H1 (cell line): ENCODE data around the gene ANXA4. TPM values are rescaled to one million over a fixed set of nuclear protein-coding genes. Genes with fewer than 3 reads are reported as not detected.

Experiments
- CTCF ChIA-PET: fragments of 300-600 bp; sonication (Branson Sonifier 250); formaldehyde crosslinking; loops from one replicate; lab custom pipeline; 2021; ENCODE audit not compliant: partially characterized antibody; lab: Charles Lee
- POLR2A ChIA-PET: fragments of 300-600 bp; sonication (Branson Sonifier 250); formaldehyde crosslinking; loops from one replicate; lab custom pipeline; 2021; ENCODE audit warnings: inconsistent platforms; ENCODE audit not compliant: partially characterized antibody; lab: Charles Lee
- DNase-seq, 2 experiments: peaks; one replicate each; pipeline versions ENCODE4 v3.0.0 to v3.0.0-alpha.2; 2010 to 2022; ENCODE audit warnings: low spot score in 2 of 2, low read depth in 1 of 2, mixed read lengths in 1 of 2
- FAIRE-seq: peaks from 2 replicates; lab custom pipeline; 2011; peaks lifted over from hg19 to GRCh38; lab: Jason Lieb, UNC
- H2AFZ ChIP-seq: 2 replicates; pipeline ENCODE4 v1.8.1; 2012; ENCODE audit warnings: low read length, inconsistent platforms
- H2AK5ac ChIP-seq: 2 replicates; pipeline ENCODE4 v1.6.1; 2013; ENCODE audit warnings: low read depth, low read length
- H2BK120ac ChIP-seq: replicated peaks from 2 replicates; pipeline ENCODE3; 2013; ENCODE audit warnings: low read depth, low read length, inconsistent platforms
- H2BK12ac ChIP-seq: 2 replicates; pipeline ENCODE4 v1.6.1; 2013; ENCODE audit warnings: low read depth, low read length
- H2BK15ac ChIP-seq: 2 replicates; pipeline ENCODE4 v1.6.1; 2013; ENCODE audit warnings: low read length
- H2BK20ac ChIP-seq: 2 replicates; pipeline ENCODE4 v1.6.1; 2013; ENCODE audit warnings: low read length
- H2BK5ac ChIP-seq: 2 replicates; pipeline ENCODE4 v1.6.1; 2013; ENCODE audit warnings: low read depth, low read length
- H3K14ac ChIP-seq: 2 replicates; pipeline ENCODE4 v1.6.1; 2013; ENCODE audit warnings: inconsistent platforms; ENCODE audit not compliant: insufficient read length
- H3K18ac ChIP-seq: 2 replicates; pipeline ENCODE4 v1.6.1; 2013; ENCODE audit warnings: low read length; ENCODE audit errors: extremely low read depth
- H3K23ac ChIP-seq: 2 replicates; pipeline ENCODE4 v1.6.1; 2013; ENCODE audit warnings: inconsistent platforms; ENCODE audit not compliant: insufficient read length
- H3K23me2 ChIP-seq: 2 replicates; pipeline ENCODE4 v1.6.1; 2013; ENCODE audit warnings: low read depth, low read length
- H3K27ac ChIP-seq: 2 replicates; pipeline ENCODE4 v1.6.1; 2011; ENCODE audit warnings: low read depth, low read length, inconsistent platforms
- H3K27me3 ChIP-seq, 4 experiments: replicated peaks in 1 of 4; 1 replicate in 1 of 4; 2 replicates in 3 of 4; pipeline versions ENCODE4 v1.6.1 to v1.8.1; 2011 to 2013; ENCODE audit warnings: low read length in 3 of 4, mild to moderate bottlenecking in 3 of 4, inconsistent platforms in 2 of 4, mixed read lengths in 2 of 4, moderate library complexity in 1 of 4; ENCODE audit not compliant: control insufficient read depth in 3 of 4, insufficient read depth in 3 of 4; ENCODE audit errors: extremely low read depth in 1 of 4
- H3K36me3 ChIP-seq, 4 experiments: 2 replicates each; pipeline versions ENCODE4 v1.6.1 to v1.8.1; 2011 to 2013; ENCODE audit warnings: mild to moderate bottlenecking in 4 of 4, low read length in 3 of 4, moderate library complexity in 2 of 4, control low read depth in 1 of 4, inconsistent platforms in 1 of 4; ENCODE audit not compliant: insufficient read depth in 4 of 4, control insufficient read depth in 2 of 4
- H3K4ac ChIP-seq: replicated peaks from 2 replicates; pipeline ENCODE3; 2013; ENCODE audit warnings: low read length, low read depth, mixed read lengths, inconsistent platforms; ENCODE audit not compliant: insufficient read length
- H3K4me1 ChIP-seq, 4 experiments: replicated peaks in 1 of 4; 1 replicate in 1 of 4; 2 replicates in 3 of 4; pipeline versions ENCODE4 v1.6.1 to v1.8.1; 2011 to 2013; ENCODE audit warnings: low read length in 3 of 4, inconsistent platforms in 2 of 4, mixed read lengths in 1 of 4; ENCODE audit not compliant: insufficient read depth in 4 of 4, control insufficient read depth in 3 of 4
- H3K4me2 ChIP-seq, 2 experiments: 2 replicates each; pipeline versions ENCODE4 v1.6.1 to v1.8.1; 2011 to 2013; ENCODE audit warnings: low read depth in 2 of 2, low read length in 2 of 2, control low read depth in 1 of 2, inconsistent platforms in 1 of 2, mild to moderate bottlenecking in 1 of 2; ENCODE audit not compliant: insufficient read depth in 1 of 2
- H3K4me3 ChIP-seq, 4 experiments: fragments of 200-600, 300-600 bp in 1 of 4; sonication (generic), shearing (Covaris generic), sonication (Bioruptor Twin) in 1 of 4; 2 replicates each; pipeline versions ENCODE4 v1.5.1 to v1.8.1; 2011 to 2016; ENCODE audit warnings: low read length in 4 of 4, low read depth in 3 of 4, control low read depth in 2 of 4, inconsistent platforms in 2 of 4, mild to moderate bottlenecking in 2 of 4, mixed read lengths in 1 of 4, moderate library complexity in 1 of 4; ENCODE audit not compliant: insufficient read depth in 2 of 4; ENCODE audit errors: extremely low read depth in 1 of 4
- H3K56ac ChIP-seq: replicated peaks from 2 replicates; pipeline ENCODE3; 2013; ENCODE audit warnings: low read depth, mild to moderate bottlenecking, mixed read lengths, low read length, inconsistent platforms; ENCODE audit not compliant: insufficient read length
- H3K79me1 ChIP-seq: 2 replicates; pipeline ENCODE4 v1.6.1; 2013; ENCODE audit warnings: low read depth, low read length, control low read depth
- H3K79me2 ChIP-seq, 2 experiments: 2 replicates each; pipeline versions ENCODE4 v1.6.1 to v1.8.1; 2012 to 2013; ENCODE audit warnings: low read length in 2 of 2, mild to moderate bottlenecking in 2 of 2, inconsistent platforms in 1 of 2; ENCODE audit not compliant: insufficient read depth in 2 of 2, control insufficient read depth in 1 of 2
- H3K9ac ChIP-seq, 4 experiments: replicated peaks in 1 of 4; 1 replicate in 1 of 4; 2 replicates in 3 of 4; pipeline versions ENCODE4 v1.6.1 to v1.8.1; 2011 to 2013; ENCODE audit warnings: low read depth in 3 of 4, low read length in 3 of 4, control low read depth in 2 of 4, mild to moderate bottlenecking in 2 of 4, moderate library complexity in 2 of 4, inconsistent platforms in 1 of 4; ENCODE audit errors: extremely low read depth in 1 of 4
- H3K9me3 ChIP-seq, 2 experiments: 2 replicates each; pipeline versions ENCODE4 v1.6.1 to v1.8.1; 2012 to 2013; ENCODE audit warnings: mild to moderate bottlenecking in 2 of 2, moderate library complexity in 2 of 2, control low read depth in 1 of 2, inconsistent platforms in 1 of 2, low read depth in 1 of 2, low read length in 1 of 2, mixed read lengths in 1 of 2; ENCODE audit not compliant: insufficient read depth in 2 of 2
- H4K20me1 ChIP-seq, 2 experiments: replicated peaks in 1 of 2; 2 replicates each; pipeline versions ENCODE3 to v1.8.1; 2011 to 2013; ENCODE audit warnings: inconsistent platforms in 2 of 2, low read length in 2 of 2, mild to moderate bottlenecking in 1 of 2; ENCODE audit not compliant: insufficient read depth in 2 of 2, control insufficient read depth in 1 of 2
- H4K5ac ChIP-seq: 2 replicates; pipeline ENCODE4 v1.6.1; 2013; ENCODE audit warnings: low read length, low read depth, mixed read lengths, inconsistent platforms; ENCODE audit not compliant: insufficient read length
- H4K8ac ChIP-seq: 2 replicates; pipeline ENCODE4 v1.8.0; 2013; ENCODE audit warnings: mild to moderate bottlenecking, moderate library complexity, low read length, inconsistent platforms; ENCODE audit not compliant: insufficient read depth; ENCODE audit errors: extremely low read depth
- H4K91ac ChIP-seq: replicated peaks from 2 replicates; pipeline ENCODE3; 2013; ENCODE audit warnings: low read length, mixed read lengths, inconsistent platforms; ENCODE audit not compliant: insufficient read length
- BACH1 ChIP-seq: IDR thresholded peaks from 2 replicates; pipeline ENCODE4 v1.6.1; 2012; ENCODE audit warnings: low read length, improper control_type of control experiment
- CTCF ChIP-seq, 3 experiments: IDR thresholded peaks; 1 replicate in 2 of 3; 2 replicates in 1 of 3; pipeline versions ENCODE4 v1.5.1 to v1.6.1; 2011; ENCODE audit warnings: low read length in 3 of 3, mild to moderate bottlenecking in 3 of 3, inconsistent platforms in 2 of 3, low read depth in 1 of 3, moderate library complexity in 1 of 3; ENCODE audit not compliant: insufficient read depth in 1 of 3; ENCODE audit errors: control extremely low read depth in 1 of 3
- MAFK ChIP-seq: IDR thresholded peaks from 2 replicates; pipeline ENCODE4 v1.6.1; 2012; ENCODE audit warnings: low read depth, mild to moderate bottlenecking, improper control_type of control experiment, low read length
- POLR2A ChIP-seq, 2 experiments: IDR thresholded peaks; 1 replicate in 1 of 2; 2 replicates in 1 of 2; pipeline ENCODE4 v1.6.1; 2011; ENCODE audit warnings: low read depth in 2 of 2, low read length in 2 of 2, mild to moderate bottlenecking in 2 of 2; ENCODE audit errors: control extremely low read depth in 1 of 2
- RAD21 ChIP-seq, 2 experiments: IDR thresholded peaks in 1 of 2; conservative IDR thresholded peaks in 1 of 2; 2 replicates each; pipeline ENCODE4 v1.6.1; 2011; ENCODE audit warnings: low read depth in 2 of 2, low read length in 2 of 2, improper control_type of control experiment in 1 of 2, inconsistent platforms in 1 of 2, mild to moderate bottlenecking in 1 of 2, moderate library complexity in 1 of 2
- SIRT6 ChIP-seq: IDR thresholded peaks from one replicate; pipeline ENCODE4 v1.7.1; 2012; ENCODE audit warnings: low read length, inconsistent platforms
- ZNF274 ChIP-seq: IDR thresholded peaks from 2 replicates; pipeline ENCODE4 v1.7.0; 2012; ENCODE audit warnings: low read length, borderline replicate concordance; ENCODE audit errors: extremely low read depth
- WGBS, 2 experiments: shearing (Covaris generic) in 1 of 2; methylation state at CpG; one replicate each; pipeline versions ENCODE4 v1.1.6 to v1.1.7; 2013 to 2015; ENCODE audit warnings: low lambda C conversion rate in 2 of 2, mixed read lengths in 2 of 2, inconsistent platforms in 1 of 2, low coverage in 1 of 2, missing lambda C conversion rate in 1 of 2; ENCODE audit not compliant: insufficient replicate concordance in 2 of 2, insufficient coverage in 1 of 2, insufficient read length in 1 of 2; ENCODE audit errors: extremely low coverage in 1 of 2, missing lambda C conversion rate in 1 of 2; 5-methylcytosine and 5-hydroxymethylcytosine counted together
- polyA plus RNA-seq, 7 experiments: library from polyadenylated mRNA; depleted of rRNA in 3 of 7; stranded (reverse) in 5 of 7; unstranded in 2 of 7; fragments of >200 nt in 5 of 7; fragments of 200-250 nt in 2 of 7; gene quantifications; 1 replicate in 5 of 7; 2 replicates in 1 of 7; 4 replicates in 1 of 7; pipeline versions ENCODE4 v1.2.1 to v1.2.3, GENCODE V29; 2011 to 2013; ENCODE audit warnings: missing spikeins in 2 of 7, mixed read lengths in 2 of 7
- total RNA-seq: library from RNA; stranded (reverse); fragmentation: NEBNext Ultra II Directional; extraction: Animal tissue kit (Norgen Biotek cat#: 25700); gene quantifications from 2 replicates; pipeline ENCODE4 v1.2.1, GENCODE V29; 2021

Gene ANXA4
- total and polyA plus RNA-seq, 2 of the 8 experiments (the other 6 are each of a cell fraction or from before 2014, with no cell fraction given), result 9.4 to 17.6 TPM

GRCh38 chr2:69816923-69817542 lies 75.1 kb downstream of the ANXA4 start:
- Histone ChIP-seq H3K56ac (no peak overlapping the region), H3K27ac (no peak overlapping the region), H2BK5ac (no peak overlapping the region), H3K18ac (no peak overlapping the region), H3K9ac (no peak overlapping the region), H3K9me3 (no peaks in the 10 kb centered on the region), H3K4me3 (no peak overlapping the region), H4K91ac (no peak overlapping the region), H3K4ac (no peak overlapping the region), H2BK120ac (no peak overlapping the region), H2AK5ac (no peak overlapping the region), H3K4me1 (peaks cover 0 to 9% (median 0%) of the 10 kb centered on the region in 4 experiments; a peak in 3 of 7 replicates), H3K23ac (no peak overlapping the region), H4K5ac (no peak overlapping the region), H3K14ac (no peak overlapping the region), H3K27me3 (no peaks in the 10 kb centered on the region), H3K4me2 (no peak overlapping the region), H3K23me2 (no peaks in the 10 kb centered on the region), H4K20me1 (no peaks in the 10 kb centered on the region), H3K79me2 (no peaks in the 10 kb centered on the region), H4K8ac (no peak overlapping the region), H2BK20ac (no peak overlapping the region), H2BK15ac (no peak overlapping the region), H3K79me1 (no peaks in the 10 kb centered on the region), H2BK12ac (no peak overlapping the region), H3K36me3 (peaks cover 0 to 7% (median 2%) of the 10 kb centered on the region in 4 experiments; a peak in 2 of 8 replicates), H2AFZ (no peak overlapping the region)
- CTCF ChIA-PET, result interaction anchor here (0.6 to 22.2 kb wide), 38 partner anchors 8 to 424 kb away, joined by 3 to 319 read pairs (median 6); no protein-coding TSS in a partner anchor
- FAIRE-seq, result peak; percentile 81
- no peak for TF ChIP-seq POLR2A (IDR thresholded peaks at IDR 0.05; ENCODE audit: control extremely low read depth in 1 of 2, low read depth in 2 of 2, low read length in 2 of 2)
- TF ChIP-seq MAFK, result peak; percentile 96
- TF ChIP-seq BACH1, result peak; percentile 97
- TF ChIP-seq CTCF (IDR thresholded peaks at IDR 0.05; ENCODE audit: control extremely low read depth in 1 of 3, insufficient read depth in 1 of 3, low read depth in 1 of 3, low read length in 3 of 3), result peak in 2 of 3 experiments; percentile 79 to 82; a peak in 3 of 4 replicates
- TF ChIP-seq SIRT6, result no peak
- TF ChIP-seq ZNF274, result no peak
- peak; percentile 73 to 86 for TF ChIP-seq RAD21 (IDR thresholded peaks at IDR 0.05 in 1 of 2, conservative IDR thresholded peaks at IDR 0.05 in 1 of 2; ENCODE audit: low read depth in 2 of 2, low read length in 2 of 2)
- DNase-seq, result peak; percentile 60 to 68
- WGBS, 2 experiments, result 48% methylated on average over 3 of the region's 3 CpGs; no CpG with 5 or more reads in 1 of the 2 experiments
- POLR2A ChIA-PET, result interaction anchor here (0.8 to 2.1 kb wide), 3 partner anchors 12 to 93 kb away, joined by 3 to 7 read pairs (median 5); partner anchors contain the start of gene ANXA4
